Esophagus squamous epithelium (tissue), 4 donors: ENCODE results near the gene HIPK4.
"Not testable (repeated sequence)": the region's sequence is repeated elsewhere in the genome, so short reads cannot be mapped to it uniquely, and the experiment has no call there.

Experiments
- POLR2A ChIP-seq, 4 donors: fragments of 450-650 bp; IDR thresholded peaks; one replicate each; pipeline ENCODE4 v1.6.1; 2017; ENCODE audit warnings: antibody characterized with exemption in 4 of 4, mild to moderate bottlenecking in 4 of 4, moderate library complexity in 3 of 4
- TF ChIP-seq, protein P1 (sequence below), 6 experiments: fragments of 450-650 bp in 4 of 6; fragments of 200-600 bp in 2 of 6; sonication (generic) in 2 of 6; IDR thresholded peaks; one replicate each; pipeline ENCODE4 v1.5.1; 2016 to 2019; ENCODE audit warnings: antibody characterized with exemption in 6 of 6, mild to moderate bottlenecking in 4 of 6, moderate library complexity in 4 of 6

DNA sequence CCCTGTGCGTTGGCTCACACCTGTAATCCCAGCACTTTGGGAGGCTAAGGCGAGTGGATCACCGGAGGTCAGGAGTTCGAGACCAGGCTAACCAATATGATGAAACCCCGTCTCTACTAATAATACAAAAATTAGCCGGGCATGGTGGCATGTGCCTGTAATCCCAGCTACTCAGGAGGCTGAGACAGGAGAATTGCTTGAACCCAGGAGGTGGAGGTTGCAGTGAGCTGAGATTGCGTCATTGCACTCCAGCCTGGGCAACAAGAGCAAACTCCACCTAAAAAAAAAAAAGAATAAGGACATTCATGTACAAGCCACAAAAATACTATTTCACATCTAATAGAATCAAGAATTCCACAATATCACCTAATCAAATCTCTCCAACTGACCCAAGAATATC lies 38.2 kb upstream of the HIPK4 start:
- TF ChIP-seq, protein P1, sequence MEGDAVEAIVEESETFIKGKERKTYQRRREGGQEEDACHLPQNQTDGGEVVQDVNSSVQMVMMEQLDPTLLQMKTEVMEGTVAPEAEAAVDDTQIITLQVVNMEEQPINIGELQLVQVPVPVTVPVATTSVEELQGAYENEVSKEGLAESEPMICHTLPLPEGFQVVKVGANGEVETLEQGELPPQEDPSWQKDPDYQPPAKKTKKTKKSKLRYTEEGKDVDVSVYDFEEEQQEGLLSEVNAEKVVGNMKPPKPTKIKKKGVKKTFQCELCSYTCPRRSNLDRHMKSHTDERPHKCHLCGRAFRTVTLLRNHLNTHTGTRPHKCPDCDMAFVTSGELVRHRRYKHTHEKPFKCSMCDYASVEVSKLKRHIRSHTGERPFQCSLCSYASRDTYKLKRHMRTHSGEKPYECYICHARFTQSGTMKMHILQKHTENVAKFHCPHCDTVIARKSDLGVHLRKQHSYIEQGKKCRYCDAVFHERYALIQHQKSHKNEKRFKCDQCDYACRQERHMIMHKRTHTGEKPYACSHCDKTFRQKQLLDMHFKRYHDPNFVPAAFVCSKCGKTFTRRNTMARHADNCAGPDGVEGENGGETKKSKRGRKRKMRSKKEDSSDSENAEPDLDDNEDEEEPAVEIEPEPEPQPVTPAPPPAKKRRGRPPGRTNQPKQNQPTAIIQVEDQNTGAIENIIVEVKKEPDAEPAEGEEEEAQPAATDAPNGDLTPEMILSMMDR (IDR thresholded peaks at IDR 0.05), result not testable (repeated sequence)
- TF ChIP-seq POLR2A (IDR thresholded peaks at IDR 0.05), result not testable (repeated sequence)
